GM19193 (cell line): ENCODE results near the gene FAAH.

Source experiments
- POLR2A ChIP-seq: IDR thresholded peaks from 4 replicates; pipeline ENCODE4 v1.6.1; 2011; ENCODE audit not compliant: insufficient read depth, insufficient read length; ENCODE audit errors: extremely low read depth

Gene FAAH

GRCh38 chr1:46396441-46397398 lies 2.6 kb downstream of the FAAH start:
- no peak for TF ChIP-seq POLR2A

- no peak for TF ChIP-seq POLR2A
Observed at GRCh38 chr1:46399307-46399706, 5.2 kb downstream of the FAAH start.

GRCh38 chr1:46400421-46400820 lies 6.3 kb downstream of the FAAH start:
- no peak for TF ChIP-seq POLR2A

GRCh38 chr1:46401154-46401913 lies 7.2 kb downstream of the FAAH start:
- no peak for TF ChIP-seq POLR2A

- TF ChIP-seq POLR2A = no peak
Observed at GRCh38 chr1:46401964-46402626, 8.0 kb downstream of the FAAH start.

GRCh38 chr1:46403916-46404315 lies 9.8 kb downstream of the FAAH start:
- TF ChIP-seq POLR2A = no peak

GRCh38 chr1:46404482-46405196 lies 10.5 kb downstream of the FAAH start:
- no peak for TF ChIP-seq POLR2A

- TF ChIP-seq POLR2A = no peak
Observed at GRCh38 chr1:46405197-46405555, 11.1 kb downstream of the FAAH start.

- TF ChIP-seq POLR2A = no peak
Observed at GRCh38 chr1:46405724-46406123, 11.6 kb downstream of the FAAH start.

- TF ChIP-seq POLR2A = no peak
Observed at GRCh38 chr1:46406881-46407608, 12.9 kb downstream of the FAAH start.

GRCh38 chr1:46407636-46408035 lies 13.5 kb downstream of the FAAH start:
- TF ChIP-seq POLR2A = no peak

- no peak for TF ChIP-seq POLR2A
Observed at GRCh38 chr1:46408356-46409062, 14.4 kb downstream of the FAAH start.

GRCh38 chr1:46409063-46409372 lies 14.9 kb downstream of the FAAH start:
- TF ChIP-seq POLR2A = no peak

- no peak for TF ChIP-seq POLR2A
Observed at GRCh38 chr1:46410156-46411009, 16.3 kb downstream of the FAAH start.
